NCI-H2081 treated with DMSO at 0.1 percent for 48 hours (cell line): ENCODE measurements around the gene DENND6B.
"Not testable (repeated sequence)": the region's sequence is repeated elsewhere in the genome, so short reads cannot be mapped to it uniquely, and the experiment has no call there.

Source experiments
- DNase-seq: peaks from one replicate; lab custom pipeline; 2025; lab: John Stamatoyannopoulos, UW

Gene DENND6B

DNA sequence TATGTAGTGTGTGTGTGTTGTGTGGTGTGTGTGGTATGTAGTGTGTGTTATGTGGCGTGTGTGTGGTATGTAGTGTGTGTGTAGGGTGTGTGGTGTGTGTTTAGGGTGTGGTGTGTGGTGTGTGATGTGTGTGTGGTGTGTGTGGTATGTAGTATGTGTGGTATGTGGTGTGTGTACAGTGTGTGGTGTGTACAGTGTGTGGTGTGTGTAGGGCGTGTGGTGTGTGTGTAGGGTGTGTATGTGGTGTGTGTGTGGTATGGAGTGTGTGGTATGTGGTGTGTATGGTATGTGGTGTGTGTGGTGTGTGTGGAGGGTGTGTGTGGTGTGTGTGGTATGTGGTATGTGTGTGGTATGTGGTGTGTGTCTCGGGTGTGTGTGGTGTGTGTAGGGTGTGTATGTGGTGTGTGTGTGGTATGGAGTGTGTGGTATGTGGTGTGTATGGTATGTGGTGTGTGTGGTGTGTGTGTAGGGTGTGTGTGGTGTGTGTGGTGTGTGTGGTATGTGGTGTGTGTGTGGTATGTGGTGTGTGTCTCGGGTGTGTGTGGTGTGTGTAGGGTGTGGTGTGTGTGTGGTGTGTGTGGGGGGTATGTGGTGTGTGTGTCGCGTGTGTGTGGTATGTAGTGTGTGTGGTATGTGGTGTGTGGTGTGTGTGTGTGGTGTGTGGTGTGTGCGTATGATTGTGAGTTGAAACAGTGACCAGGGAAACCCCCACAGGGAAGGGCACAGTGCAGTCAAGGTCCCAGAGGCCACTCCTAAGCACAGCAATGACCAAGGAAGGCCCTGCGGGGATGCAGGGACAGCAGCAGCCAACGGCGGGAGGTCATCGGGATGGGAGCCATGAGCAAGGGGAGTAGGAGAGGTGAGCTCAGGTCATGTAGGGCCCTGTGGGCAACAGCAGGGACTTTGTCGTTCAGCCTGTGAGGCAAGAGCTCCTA, 13.4 kb upstream of the DENND6B start:
- no peak for DNase-seq

GRCh38 chr22:50338860-50339462, 12.1 kb upstream of the DENND6B start:
- no peak for DNase-seq

- DNase-seq: no peak
Measured at GRCh38 chr22:50338042-50338573, 11.3 kb upstream of the DENND6B start.

- no peak for DNase-seq
Measured at GRCh38 chr22:50337262-50338041, 10.6 kb upstream of the DENND6B start.

DNA sequence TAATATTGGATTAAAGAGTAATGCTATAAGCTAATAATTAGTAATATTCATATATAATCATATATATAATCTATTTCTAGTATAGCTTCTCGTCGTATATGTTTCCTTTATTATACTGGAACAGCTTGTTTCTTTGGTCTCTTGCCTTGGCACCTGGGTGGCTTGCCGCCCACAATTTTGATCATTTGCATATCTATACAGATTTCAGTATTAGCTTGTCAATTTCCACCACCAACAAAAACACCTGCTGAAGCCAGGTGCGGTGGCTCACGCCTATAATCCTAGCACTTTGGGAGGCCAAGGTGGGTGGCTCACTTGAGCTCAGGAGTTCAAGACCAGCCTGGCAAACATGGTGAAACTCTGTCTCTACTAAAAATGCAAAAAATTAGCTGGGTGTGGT, 7.6 kb upstream of the DENND6B start:
- DNase-seq: not testable (repeated sequence)

- DNase-seq: no peak
Measured at GRCh38 chr22:50329236-50329635, 2.4 kb upstream of the DENND6B start.

- DNase-seq: no peak
Measured at GRCh38 chr22:50327711-50328019, 853 bp upstream of the DENND6B start.

- no peak for DNase-seq
Measured at GRCh38 chr22:50326225-50326955, 422 bp downstream of the DENND6B start.

DNA sequence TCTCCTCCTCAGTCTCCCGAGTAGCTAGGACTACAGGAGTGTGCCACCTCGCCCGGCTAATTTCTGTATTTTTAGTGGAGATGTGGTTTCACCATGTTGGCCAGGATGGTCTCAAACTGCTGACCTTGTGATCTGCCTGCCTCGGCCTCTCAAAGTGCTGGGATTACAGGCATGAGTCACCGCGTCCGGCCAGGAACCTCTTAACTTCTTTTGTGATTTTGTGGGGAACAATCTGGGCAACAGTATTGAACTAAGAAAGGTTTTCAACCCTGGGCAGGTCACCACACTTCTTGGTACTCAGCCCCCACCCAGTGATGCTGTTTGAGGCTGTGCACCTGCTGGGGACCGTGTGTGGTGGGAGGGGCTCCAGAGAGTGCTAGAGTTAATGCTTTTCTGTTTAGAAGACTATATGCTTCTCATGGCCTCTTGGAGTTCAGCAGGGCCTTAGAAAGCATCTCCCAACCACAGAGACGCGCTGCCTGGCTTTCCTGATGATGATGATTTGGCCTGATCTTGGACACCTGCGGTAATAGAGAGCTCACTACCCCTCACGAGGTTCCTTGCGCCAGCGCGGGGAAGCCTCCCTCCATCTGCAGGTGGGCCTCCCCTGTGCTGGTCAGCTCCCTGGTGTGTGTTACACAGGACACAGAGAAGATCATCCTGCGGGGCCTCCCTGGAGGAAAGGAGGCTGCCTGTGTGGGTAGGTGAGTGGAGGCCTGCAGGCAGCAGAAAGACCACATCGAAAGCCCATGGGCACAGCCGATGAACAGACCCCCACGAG, 1.2 kb downstream of the DENND6B start:
- DNase-seq: no peak

GRCh38 chr22:50323900-50324299, 2.9 kb downstream of the DENND6B start:
- no peak for DNase-seq

GRCh38 chr22:50322382-50323104, 4.3 kb downstream of the DENND6B start:
- DNase-seq: not testable (repeated sequence)

DNA sequence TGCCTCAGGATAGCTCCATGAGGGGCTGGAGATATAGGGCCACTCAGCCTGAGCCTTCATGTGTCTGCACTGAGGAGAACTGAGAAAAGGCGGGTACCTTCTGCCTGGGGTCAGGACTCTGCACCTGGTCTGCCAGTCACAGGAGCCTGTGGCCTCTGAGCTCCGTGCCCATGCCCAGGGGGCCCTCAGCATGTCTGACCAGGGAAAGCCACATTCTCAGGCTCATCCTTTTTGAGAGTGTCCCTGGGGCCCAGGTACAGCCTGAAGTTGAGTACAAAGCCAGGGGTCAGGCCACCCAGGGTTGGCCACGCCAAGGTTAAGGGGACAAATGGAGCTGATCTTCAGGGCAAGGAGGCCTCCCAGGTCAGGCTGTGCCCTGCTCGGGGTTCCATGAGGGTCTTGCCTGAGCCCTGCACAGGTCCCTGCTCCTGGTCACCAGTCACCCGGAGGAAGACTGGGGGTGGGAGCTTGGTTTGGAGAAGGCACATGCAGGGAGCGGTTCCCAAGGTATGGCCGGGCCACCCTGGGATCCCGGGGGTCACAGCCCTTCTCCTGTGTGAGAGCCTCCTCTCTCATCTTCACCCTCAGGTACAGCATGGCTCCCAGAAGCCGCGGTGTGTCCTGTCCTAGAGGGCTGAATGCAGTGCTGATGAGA, 6.0 kb downstream of the DENND6B start:
- DNase-seq: no peak

- DNase-seq: no peak
Measured at GRCh38 chr22:50320116-50320515, 6.7 kb downstream of the DENND6B start.

DNA sequence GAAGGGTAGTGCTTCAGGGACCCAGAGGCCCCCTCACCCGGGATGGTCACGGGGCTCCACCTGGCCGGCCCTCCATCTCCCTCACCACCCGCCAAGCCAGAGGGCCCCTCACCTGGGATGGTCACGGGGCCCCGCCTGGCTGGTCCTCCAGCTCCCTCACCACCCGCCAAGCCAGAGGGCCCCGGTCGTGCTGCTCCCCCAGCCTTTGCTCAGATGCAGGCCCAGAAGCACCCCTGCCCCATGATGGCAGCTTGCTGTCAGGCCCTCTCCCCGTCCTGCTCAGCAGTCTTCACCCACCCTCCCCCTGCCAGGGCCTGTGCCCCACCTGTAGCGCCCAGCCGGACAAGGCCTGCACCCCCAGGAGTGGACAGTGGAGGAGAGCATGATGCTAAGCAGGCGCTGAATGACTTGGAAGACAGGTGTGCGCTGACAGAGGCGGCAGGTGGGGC, 7.3 kb downstream of the DENND6B start:
- DNase-seq: no peak

GRCh38 chr22:50318698-50319411, 8.0 kb downstream of the DENND6B start:
- DNase-seq: no peak

GRCh38 chr22:50318356-50318697, 8.5 kb downstream of the DENND6B start:
- no peak for DNase-seq

- DNase-seq: no peak
Measured at GRCh38 chr22:50317674-50318073, 9.1 kb downstream of the DENND6B start.

GRCh38 chr22:50317178-50317577, 9.6 kb downstream of the DENND6B start:
- no peak for DNase-seq
